Measurements from ENCODE around the gene SPG21. TPM values are rescaled to one million over a fixed set of nuclear protein-coding genes. Genes with fewer than 3 reads are reported as not detected.

Gene SPG21
- total RNA-seq, 1 experiment from 2014 or later: 89.1 TPM

GRCh38 chr15:65006876-65007275 is 17.2 kb upstream of the SPG21 start:
- ChIA-PET POLR2A (ENCODE audit: low non-redundant PET) (no interaction called here), CTCF (no interaction called here)
- TF ChIP-seq, protein P1, sequence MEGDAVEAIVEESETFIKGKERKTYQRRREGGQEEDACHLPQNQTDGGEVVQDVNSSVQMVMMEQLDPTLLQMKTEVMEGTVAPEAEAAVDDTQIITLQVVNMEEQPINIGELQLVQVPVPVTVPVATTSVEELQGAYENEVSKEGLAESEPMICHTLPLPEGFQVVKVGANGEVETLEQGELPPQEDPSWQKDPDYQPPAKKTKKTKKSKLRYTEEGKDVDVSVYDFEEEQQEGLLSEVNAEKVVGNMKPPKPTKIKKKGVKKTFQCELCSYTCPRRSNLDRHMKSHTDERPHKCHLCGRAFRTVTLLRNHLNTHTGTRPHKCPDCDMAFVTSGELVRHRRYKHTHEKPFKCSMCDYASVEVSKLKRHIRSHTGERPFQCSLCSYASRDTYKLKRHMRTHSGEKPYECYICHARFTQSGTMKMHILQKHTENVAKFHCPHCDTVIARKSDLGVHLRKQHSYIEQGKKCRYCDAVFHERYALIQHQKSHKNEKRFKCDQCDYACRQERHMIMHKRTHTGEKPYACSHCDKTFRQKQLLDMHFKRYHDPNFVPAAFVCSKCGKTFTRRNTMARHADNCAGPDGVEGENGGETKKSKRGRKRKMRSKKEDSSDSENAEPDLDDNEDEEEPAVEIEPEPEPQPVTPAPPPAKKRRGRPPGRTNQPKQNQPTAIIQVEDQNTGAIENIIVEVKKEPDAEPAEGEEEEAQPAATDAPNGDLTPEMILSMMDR (conservative IDR thresholded peaks at IDR 0.05; ENCODE audit: low read depth, low read length): no peak
- no peak for TF ChIP-seq EZH2 (IDR thresholded peaks at IDR 0.05; ENCODE audit: borderline replicate concordance, low read depth, low read length, poor library complexity, severe bottlenecking)
- H3K36me3 ChIP-seq (ENCODE audit: insufficient read depth, low read length, poor library complexity, severe bottlenecking): no peaks in the 10 kb centered on the region
- H3K9me3 ChIP-seq (ENCODE audit: low read depth, low read length, poor library complexity, severe bottlenecking): no peaks in the 10 kb centered on the region
- H3K4me3 ChIP-seq (ENCODE audit: low read depth, low read length, poor library complexity, severe bottlenecking): no peak overlapping the region
- H3K27me3 ChIP-seq (replicated peaks; ENCODE audit: insufficient read depth, low read depth, low read length, poor library complexity): no peaks in the 10 kb centered on the region
- DNase-seq (ENCODE audit: low spot score): no peak
- intact Hi-C loops (cut with micrococcal nuclease; ENCODE audit: unreplicated experiment): no loop called here
- no peaks in the 10 kb centered on the region for H3K4me1 ChIP-seq (ENCODE audit: insufficient read depth, low read length, poor library complexity, severe bottlenecking)
- H3K27ac ChIP-seq (ENCODE audit: low read depth, low read length, poor library complexity, severe bottlenecking): no peak overlapping the region
- BruUV-seq (replicated peaks): no TSS peak

- H3K36me3 ChIP-seq (ENCODE audit: insufficient read depth, low read length, poor library complexity, severe bottlenecking): no peaks in the 10 kb centered on the region
- H3K4me1 ChIP-seq (ENCODE audit: insufficient read depth, low read length, poor library complexity, severe bottlenecking): no peaks in the 10 kb centered on the region
- H3K27ac ChIP-seq (ENCODE audit: low read depth, low read length, poor library complexity, severe bottlenecking): no peak overlapping the region
- CTCF ChIA-PET: no interaction called here
- BruUV-seq (replicated peaks): no TSS peak
- no peaks in the 10 kb centered on the region for H3K27me3 ChIP-seq (replicated peaks; ENCODE audit: insufficient read depth, low read depth, low read length, poor library complexity)
- no peak overlapping the region for H3K4me3 ChIP-seq (ENCODE audit: low read depth, low read length, poor library complexity, severe bottlenecking)
- POLR2A ChIA-PET (ENCODE audit: low non-redundant PET): no interaction called here
- no peaks in the 10 kb centered on the region for H3K9me3 ChIP-seq (ENCODE audit: low read depth, low read length, poor library complexity, severe bottlenecking)
- TF ChIP-seq, protein P1 (conservative IDR thresholded peaks at IDR 0.05; ENCODE audit: low read depth, low read length): no peak
- no peak for TF ChIP-seq EZH2 (IDR thresholded peaks at IDR 0.05; ENCODE audit: borderline replicate concordance, low read depth, low read length, poor library complexity, severe bottlenecking)
- intact Hi-C loops (cut with micrococcal nuclease; ENCODE audit: unreplicated experiment): no loop called here
- no peak for DNase-seq (ENCODE audit: low spot score)
Observed at GRCh38 chr15:65004993-65005392, 15.3 kb upstream of the SPG21 start.

- H3K4me1 ChIP-seq (ENCODE audit: insufficient read depth, low read length, poor library complexity, severe bottlenecking): no peaks in the 10 kb centered on the region
- intact Hi-C loops (cut with micrococcal nuclease; ENCODE audit: unreplicated experiment): no loop called here
- H3K4me3 ChIP-seq (ENCODE audit: low read depth, low read length, poor library complexity, severe bottlenecking): no peak overlapping the region
- no peak for TF ChIP-seq EZH2 (IDR thresholded peaks at IDR 0.05; ENCODE audit: borderline replicate concordance, low read depth, low read length, poor library complexity, severe bottlenecking)
- CTCF ChIA-PET: no interaction called here
- no peaks in the 10 kb centered on the region for H3K27me3 ChIP-seq (replicated peaks; ENCODE audit: insufficient read depth, low read depth, low read length, poor library complexity)
- no TSS peak for BruUV-seq (replicated peaks)
- no peak for DNase-seq (ENCODE audit: low spot score)
- POLR2A ChIA-PET (ENCODE audit: low non-redundant PET): no interaction called here
- H3K36me3 ChIP-seq (ENCODE audit: insufficient read depth, low read length, poor library complexity, severe bottlenecking): no peaks in the 10 kb centered on the region
- H3K27ac ChIP-seq (ENCODE audit: low read depth, low read length, poor library complexity, severe bottlenecking): no peak overlapping the region
- H3K9me3 ChIP-seq (ENCODE audit: low read depth, low read length, poor library complexity, severe bottlenecking): no peaks in the 10 kb centered on the region
Observed at GRCh38 chr15:64997745-64998375, 8.1 kb upstream of the SPG21 start.

GRCh38 chr15:64997066-64997465 is 7.4 kb upstream of the SPG21 start:
- no TSS peak for BruUV-seq (replicated peaks)
- no peaks in the 10 kb centered on the region for H3K4me1 ChIP-seq (ENCODE audit: insufficient read depth, low read length, poor library complexity, severe bottlenecking)
- no peaks in the 10 kb centered on the region for H3K27me3 ChIP-seq (replicated peaks; ENCODE audit: insufficient read depth, low read depth, low read length, poor library complexity)
- no peaks in the 10 kb centered on the region for H3K9me3 ChIP-seq (ENCODE audit: low read depth, low read length, poor library complexity, severe bottlenecking)
- no peaks in the 10 kb centered on the region for H3K36me3 ChIP-seq (ENCODE audit: insufficient read depth, low read length, poor library complexity, severe bottlenecking)
- H3K27ac ChIP-seq (ENCODE audit: low read depth, low read length, poor library complexity, severe bottlenecking): no peak overlapping the region
- ChIA-PET POLR2A (ENCODE audit: low non-redundant PET) (no interaction called here), CTCF (no interaction called here)
- intact Hi-C loops (cut with micrococcal nuclease; ENCODE audit: unreplicated experiment): no loop called here
- TF ChIP-seq, protein P1 (conservative IDR thresholded peaks at IDR 0.05; ENCODE audit: low read depth, low read length): no peak
- TF ChIP-seq EZH2 (IDR thresholded peaks at IDR 0.05; ENCODE audit: borderline replicate concordance, low read depth, low read length, poor library complexity, severe bottlenecking): no peak
- DNase-seq (ENCODE audit: low spot score): no peak
- H3K4me3 ChIP-seq (ENCODE audit: low read depth, low read length, poor library complexity, severe bottlenecking): no peak overlapping the region
